Upper lobe of right lung (tissue), 1 donor: ENCODE data around the gene INSRR. TPM values are rescaled to one million over a fixed set of nuclear protein-coding genes. Genes with fewer than 3 reads are reported as not detected.

Experiments
- ATAC-seq: fragments of 200-7000 bp; cut with Tn5 transposase; one replicate; pipeline ENCODE4 v1.9.1; 2020; ENCODE audit warnings: mild to moderate bottlenecking, moderate library complexity
- DNase-seq: peaks from one replicate; pipeline ENCODE4 v3.0.0-alpha.2; 2020
- H3K27ac ChIP-seq: fragments of 200-600 bp; one replicate; pipeline ENCODE4 v1.8.0; 2022
- H3K27me3 ChIP-seq: fragments of 200-600 bp; one replicate; pipeline ENCODE4 v1.8.0; 2022; ENCODE audit warnings: mild to moderate bottlenecking
- H3K36me3 ChIP-seq: fragments of 200-600 bp; one replicate; pipeline ENCODE4 v1.8.0; 2022
- H3K4me1 ChIP-seq: fragments of 200-600 bp; one replicate; pipeline ENCODE4 v1.8.0; 2022
- H3K4me3 ChIP-seq: fragments of 200-600 bp; one replicate; pipeline ENCODE4 v1.8.0; 2022; ENCODE audit warnings: mild to moderate bottlenecking
- H3K9me3 ChIP-seq: fragments of 200-600 bp; one replicate; pipeline ENCODE4 v1.8.0; 2022
- CTCF ChIP-seq: fragments of 200-600 bp; IDR thresholded peaks from one replicate; pipeline ENCODE4 v1.8.0; 2022; ENCODE audit warnings: antibody characterized with exemption
- intact Hi-C: fragments of 100-400 bp; cut with DNase I; formaldehyde crosslinking; loops from one replicate; pipeline ENCODE4 v1.11.0; 2022
- long read RNA-seq: library from polyadenylated mRNA; unstranded; transcript quantifications from one replicate; pipeline ENCODE4 v2.0.0, GENCODE V29; 2021
- total RNA-seq: library from RNA; stranded (reverse); fragmentation: NEBNext Ultra II Directional; extraction: Animal tissue kit (Norgen Biotek cat#: 25700); gene quantifications from one replicate; pipeline ENCODE4 v1.2.1, GENCODE V29; 2021
- donor health status: DM: no; HTN: yes; CAD: no; lungs with severe emphysema.

INSRR gene
- total RNA-seq = not detected
- long read RNA-seq, partial matches to known transcripts = 0 of 1 reads
- long read RNA-seq, other reads (novel, unspliced or antisense) = 1 of 1 reads

DNA sequence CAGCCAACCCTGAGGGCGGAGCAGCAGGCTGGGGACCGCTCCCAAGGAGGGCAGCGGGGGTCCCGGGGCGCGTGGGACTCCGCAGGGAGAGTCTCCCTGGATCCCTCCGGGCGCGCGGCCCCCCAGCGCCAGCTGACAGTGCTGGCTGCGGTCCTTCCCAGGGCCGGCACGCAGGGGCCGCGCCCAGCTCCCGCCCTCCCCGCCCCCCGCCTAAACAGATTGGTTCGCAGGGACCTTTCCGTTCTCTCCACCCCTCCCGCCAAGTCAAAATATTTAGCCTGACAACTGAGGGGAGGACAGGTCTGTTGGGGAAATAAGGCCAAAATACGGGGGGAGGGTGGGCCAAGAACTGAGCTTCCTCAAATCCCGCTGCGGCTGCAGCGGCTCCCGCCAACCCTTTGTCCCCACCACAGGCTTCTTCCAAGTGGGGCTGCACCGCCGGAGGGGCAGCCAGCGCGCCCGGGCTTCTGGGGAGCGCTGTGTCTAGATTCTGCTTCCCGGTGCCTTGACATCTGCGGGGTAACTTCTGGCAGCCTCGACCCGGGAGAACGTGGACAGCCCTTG lies at the start of gene INSRR:
Gene INSRR (minus strand): TSS at position 159 of the 564 bp plus-strand sequence. CDS start 496 bp downstream, outside the sequence.
- no peak for DNase-seq
- TF ChIP-seq CTCF = no peak
- H3K27me3 ChIP-seq = peaks cover 65% of the 10 kb centered on the region
- H3K36me3 ChIP-seq = no peaks in the 10 kb centered on the region
- no peaks in the 10 kb centered on the region for H3K9me3 ChIP-seq
- intact Hi-C loops = no loop called here
- peaks cover 26% of the 10 kb centered on the region for H3K4me1 ChIP-seq
- ATAC-seq = no peak
- H3K4me3 ChIP-seq = peak within 1 kb of the TSS; percentile 30
- no peak within 1 kb of the TSS for H3K27ac ChIP-seq

DNA sequence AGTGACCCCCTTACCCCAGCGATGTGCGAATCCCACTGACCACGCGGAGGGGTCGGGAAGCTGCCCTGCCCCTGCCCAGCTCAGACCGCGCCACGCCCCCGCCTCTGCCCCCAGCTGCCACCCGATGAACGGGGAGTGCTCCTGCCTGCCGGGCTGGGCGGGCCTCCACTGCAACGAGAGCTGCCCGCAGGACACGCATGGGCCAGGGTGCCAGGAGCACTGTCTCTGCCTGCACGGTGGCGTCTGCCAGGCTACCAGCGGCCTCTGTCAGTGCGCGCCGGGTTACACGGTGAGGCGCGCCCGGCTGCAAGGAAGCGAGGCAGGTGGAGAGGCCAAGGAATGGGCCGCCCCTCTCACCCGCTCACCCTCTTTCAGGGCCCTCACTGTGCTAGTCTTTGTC lies 49.6 kb upstream of the INSRR start:
- TF ChIP-seq CTCF = no peak
- DNase-seq (no peak), ATAC-seq (no peak)
- no peak overlapping the region for H3K4me3 ChIP-seq
- H3K9me3 ChIP-seq = no peaks in the 10 kb centered on the region
- peaks cover 10% of the 10 kb centered on the region for H3K27me3 ChIP-seq
- H3K27ac ChIP-seq = no peak overlapping the region
- peaks cover 19% of the 10 kb centered on the region for H3K36me3 ChIP-seq
- intact Hi-C loops = no loop called here
- no peaks in the 10 kb centered on the region for H3K4me1 ChIP-seq

GRCh38 chr1:156906206-156906906 lies 47.4 kb upstream of the INSRR start:
- no peak for DNase-seq
- H3K36me3 ChIP-seq = peaks cover 6% of the 10 kb centered on the region
- H3K9me3 ChIP-seq = no peaks in the 10 kb centered on the region
- peaks cover 10% of the 10 kb centered on the region for H3K27me3 ChIP-seq
- TF ChIP-seq CTCF = no peak
- ATAC-seq = no peak
- no peak overlapping the region for H3K4me3 ChIP-seq
- H3K4me1 ChIP-seq = peaks cover 13% of the 10 kb centered on the region
- H3K27ac ChIP-seq = no peak overlapping the region
- intact Hi-C loops = no loop called here

GRCh38 chr1:156905651-156906050 lies 46.7 kb upstream of the INSRR start:
- DNase-seq (no peak), ATAC-seq (no peak)
- intact Hi-C loops = no loop called here
- Histone ChIP-seq H3K27me3 (peaks cover 9% of the 10 kb centered on the region), H3K36me3 (peaks cover 6% of the 10 kb centered on the region), H3K4me3 (no peak overlapping the region), H3K27ac (no peak overlapping the region), H3K4me1 (peaks cover 17% of the 10 kb centered on the region), H3K9me3 (no peaks in the 10 kb centered on the region)
- TF ChIP-seq CTCF = no peak

GRCh38 chr1:156905176-156905575 lies 46.3 kb upstream of the INSRR start:
- DNase-seq (no peak), ATAC-seq (no peak)
- no peak overlapping the region for H3K4me3 ChIP-seq
- peaks cover 6% of the 10 kb centered on the region for H3K36me3 ChIP-seq
- H3K4me1 ChIP-seq = peaks cover 21% of the 10 kb centered on the region
- no peak for TF ChIP-seq CTCF
- H3K27me3 ChIP-seq = peaks cover 7% of the 10 kb centered on the region
- H3K27ac ChIP-seq = no peak overlapping the region
- no peaks in the 10 kb centered on the region for H3K9me3 ChIP-seq
- intact Hi-C loops = no loop called here
